ENCODE data around the gene PI4K2B. TPM values are rescaled to one million over a fixed set of nuclear protein-coding genes. Genes with fewer than 3 reads are reported as not detected.
"Not testable (repeated sequence)": the region's sequence is repeated elsewhere in the genome, so short reads cannot be mapped to it uniquely, and the experiment has no call there.

The PI4K2B gene
- total RNA-seq, 1 donor from 2014 or later, result 14.1 TPM

DNA sequence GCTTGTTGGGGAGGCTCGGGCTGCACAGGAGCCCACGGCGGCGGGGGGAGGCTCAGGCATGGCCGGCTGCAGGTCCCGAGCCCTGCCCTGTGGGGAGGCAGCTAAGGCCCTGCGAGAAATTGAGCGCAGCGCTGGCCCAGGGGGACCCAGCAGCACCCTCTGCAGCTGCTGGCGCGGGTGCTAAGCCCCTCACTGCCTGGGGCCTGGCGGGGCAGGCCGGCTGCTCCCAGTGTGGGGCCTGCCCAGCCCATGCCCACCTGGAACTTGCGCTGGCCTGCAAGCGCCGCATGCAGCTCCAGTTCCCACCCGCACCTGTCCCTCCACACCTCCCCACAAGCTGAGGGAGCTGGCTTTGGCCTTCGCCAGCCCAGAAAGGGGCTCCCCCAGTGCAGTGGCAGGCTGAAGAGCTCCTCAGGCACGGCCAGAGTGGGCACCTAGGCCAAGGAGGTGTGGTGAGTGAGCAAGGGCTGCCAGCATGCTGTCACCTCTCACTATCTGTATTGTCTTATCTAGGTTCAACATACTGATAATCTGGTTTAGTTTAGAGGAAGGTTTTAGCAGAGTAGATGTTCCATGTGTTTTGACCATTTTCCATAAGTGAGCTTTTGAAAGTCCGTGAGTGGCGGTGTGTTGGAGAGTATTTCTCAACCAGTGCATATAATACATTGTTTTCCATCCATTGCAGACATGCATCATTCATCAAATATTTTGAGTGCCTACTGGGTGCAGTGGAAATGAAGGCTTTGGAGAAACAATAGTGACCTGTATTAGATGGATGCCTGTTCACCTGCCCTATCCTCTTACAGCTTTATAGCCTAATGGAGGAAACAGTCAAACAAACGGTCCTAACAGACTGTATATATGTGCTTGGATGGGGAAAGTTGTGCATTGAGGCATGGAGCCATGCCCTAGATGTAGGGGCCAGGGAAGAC is 13.1 kb downstream of the PI4K2B start:
- Mint-ChIP-seq H3K4me1 (ENCODE audit: unreplicated experiment) (no peaks in the 10 kb centered on the region), H3K4me3 (no peak overlapping the region), H3K27ac (no peak overlapping the region), H3K9me3 (peaks cover 4% of the 10 kb centered on the region), H3K27me3 (no peaks in the 10 kb centered on the region), H3K36me3 (peaks cover 13% of the 10 kb centered on the region)
- no peak for DNase-seq (ENCODE audit: extremely low spot score, unreplicated experiment)
- TF ChIP-seq, protein P1, sequence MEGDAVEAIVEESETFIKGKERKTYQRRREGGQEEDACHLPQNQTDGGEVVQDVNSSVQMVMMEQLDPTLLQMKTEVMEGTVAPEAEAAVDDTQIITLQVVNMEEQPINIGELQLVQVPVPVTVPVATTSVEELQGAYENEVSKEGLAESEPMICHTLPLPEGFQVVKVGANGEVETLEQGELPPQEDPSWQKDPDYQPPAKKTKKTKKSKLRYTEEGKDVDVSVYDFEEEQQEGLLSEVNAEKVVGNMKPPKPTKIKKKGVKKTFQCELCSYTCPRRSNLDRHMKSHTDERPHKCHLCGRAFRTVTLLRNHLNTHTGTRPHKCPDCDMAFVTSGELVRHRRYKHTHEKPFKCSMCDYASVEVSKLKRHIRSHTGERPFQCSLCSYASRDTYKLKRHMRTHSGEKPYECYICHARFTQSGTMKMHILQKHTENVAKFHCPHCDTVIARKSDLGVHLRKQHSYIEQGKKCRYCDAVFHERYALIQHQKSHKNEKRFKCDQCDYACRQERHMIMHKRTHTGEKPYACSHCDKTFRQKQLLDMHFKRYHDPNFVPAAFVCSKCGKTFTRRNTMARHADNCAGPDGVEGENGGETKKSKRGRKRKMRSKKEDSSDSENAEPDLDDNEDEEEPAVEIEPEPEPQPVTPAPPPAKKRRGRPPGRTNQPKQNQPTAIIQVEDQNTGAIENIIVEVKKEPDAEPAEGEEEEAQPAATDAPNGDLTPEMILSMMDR (conservative IDR thresholded peaks at IDR 0.05), result no peak

DNA sequence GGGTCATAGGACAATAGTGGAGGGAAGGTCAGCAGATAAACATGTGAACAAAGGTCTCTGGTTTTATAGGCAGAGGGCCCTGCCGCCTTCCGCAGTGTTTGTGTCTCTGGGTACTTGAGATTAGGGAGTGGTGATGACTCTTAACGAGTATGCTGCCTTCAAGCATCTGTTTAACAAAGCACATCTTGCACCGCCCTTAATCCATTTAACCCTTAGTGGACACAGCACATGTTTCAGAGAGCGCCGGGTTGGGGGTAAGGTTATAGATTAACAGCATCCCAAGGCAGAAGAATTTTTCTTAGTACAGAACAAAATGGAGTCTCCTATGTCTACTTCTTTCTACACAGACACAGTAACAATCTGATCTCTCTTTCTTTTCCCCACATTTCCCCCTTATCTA is 15.0 kb downstream of the PI4K2B start:
- DNase-seq (ENCODE audit: extremely low spot score, unreplicated experiment); H3K4me1 Mint-ChIP-seq (ENCODE audit: unreplicated experiment); H3K4me3 Mint-ChIP-seq; H3K27me3 Mint-ChIP-seq; H3K27ac Mint-ChIP-seq; H3K9me3 Mint-ChIP-seq: not testable (repeated sequence)
- peaks cover 13% of the 10 kb centered on the region for H3K36me3 Mint-ChIP-seq

DNA sequence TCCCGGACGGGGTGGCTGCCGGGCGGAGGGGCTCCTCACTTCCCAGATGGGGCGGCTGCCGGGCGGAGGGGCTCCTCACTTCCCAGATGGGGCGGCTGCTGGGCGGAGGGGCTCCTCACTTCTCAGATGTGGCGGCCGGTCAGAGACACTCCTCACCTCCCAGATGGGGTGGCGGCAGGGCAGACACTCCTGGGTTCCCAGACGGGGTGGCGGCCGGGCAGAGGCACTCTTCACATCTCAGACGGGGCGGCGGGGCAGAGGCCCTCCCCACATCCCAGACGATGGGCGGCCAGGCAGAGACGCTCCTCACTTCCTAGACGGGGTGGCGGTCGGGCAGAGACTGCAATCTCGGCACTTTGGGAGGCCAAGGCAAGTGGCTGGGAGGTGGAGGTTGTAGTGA is 15.7 kb downstream of the PI4K2B start:
- DNase-seq (ENCODE audit: extremely low spot score, unreplicated experiment); H3K27me3 Mint-ChIP-seq; H3K9me3 Mint-ChIP-seq; H3K36me3 Mint-ChIP-seq; H3K27ac Mint-ChIP-seq; H3K4me1 Mint-ChIP-seq (ENCODE audit: unreplicated experiment); H3K4me3 Mint-ChIP-seq: not testable (repeated sequence)

DNA sequence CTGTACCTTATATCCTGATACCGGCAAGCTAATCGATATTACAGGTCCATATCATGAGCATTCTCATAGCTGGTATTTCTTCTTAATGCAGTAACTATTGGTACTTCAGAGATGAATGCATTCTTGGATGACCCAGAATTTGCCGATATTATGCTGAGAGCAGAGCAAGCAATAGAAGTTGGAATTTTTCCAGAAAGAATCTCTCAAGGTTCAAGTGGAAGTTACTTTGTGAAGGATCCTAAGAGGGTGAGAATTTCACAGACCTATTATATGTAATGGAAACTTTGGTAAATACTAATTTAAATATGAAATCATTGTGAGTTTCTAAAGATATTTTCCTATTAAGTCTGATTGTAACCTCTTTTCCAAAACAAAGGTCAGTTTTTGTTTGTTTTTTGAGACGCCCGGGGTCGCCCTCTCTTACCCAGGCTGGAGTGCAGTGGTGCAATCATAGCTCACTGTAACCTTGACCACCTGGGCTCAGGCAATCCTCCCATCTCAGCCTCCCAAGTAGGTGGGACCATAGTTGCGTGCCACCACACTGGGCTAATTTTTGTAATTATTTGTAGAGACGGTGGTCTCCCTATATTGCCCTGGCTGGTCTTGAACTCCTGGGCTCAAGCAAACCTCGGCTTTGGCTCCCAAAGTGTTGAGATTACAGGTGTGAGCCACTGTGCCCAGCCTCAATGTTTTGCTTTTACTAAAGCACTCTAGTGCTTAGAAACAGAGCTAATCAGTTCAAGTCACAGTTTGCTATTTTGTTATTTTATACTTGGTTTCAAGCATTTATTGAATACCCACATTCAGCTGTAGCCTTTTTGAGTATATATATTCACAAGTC is 18.6 kb downstream of the PI4K2B start:
- DNase-seq (ENCODE audit: extremely low spot score, unreplicated experiment), result no peak
- no peaks in the 10 kb centered on the region for H3K27me3 Mint-ChIP-seq
- no peak overlapping the region for H3K4me3 Mint-ChIP-seq
- H3K4me1 Mint-ChIP-seq (ENCODE audit: unreplicated experiment), result no peaks in the 10 kb centered on the region
- TF ChIP-seq, protein P1 (conservative IDR thresholded peaks at IDR 0.05), result no peak
- peaks cover 12% of the 10 kb centered on the region for H3K36me3 Mint-ChIP-seq
- H3K27ac Mint-ChIP-seq, result peak overlapping the region; percentile 49
- peaks cover under 1% of the 10 kb centered on the region for H3K9me3 Mint-ChIP-seq

DNA sequence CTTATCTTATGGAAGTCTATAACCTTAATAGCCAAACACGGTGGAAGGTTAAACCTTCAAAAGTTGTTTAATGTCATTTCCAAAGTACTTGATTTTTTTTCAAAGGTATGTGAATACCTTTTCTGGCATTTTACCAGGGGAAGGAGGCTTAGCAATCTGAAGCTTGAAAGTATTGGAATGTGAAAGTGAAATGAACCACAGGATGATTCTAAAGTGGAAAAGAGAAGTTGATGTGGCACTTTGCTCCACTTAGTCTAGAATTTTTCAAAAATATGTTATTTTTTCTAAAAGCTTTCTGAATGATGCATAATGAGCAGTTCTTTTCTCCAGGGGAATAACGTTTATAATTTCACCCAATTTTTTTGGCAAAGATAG is 19.2 kb downstream of the PI4K2B start:
- Mint-ChIP-seq H3K36me3 (peaks cover 12% of the 10 kb centered on the region), H3K4me3 (no peak overlapping the region), H3K9me3 (no peaks in the 10 kb centered on the region), H3K27me3 (no peaks in the 10 kb centered on the region), H3K27ac (peak overlapping the region; percentile 49), H3K4me1 (ENCODE audit: unreplicated experiment) (no peaks in the 10 kb centered on the region)
- no peak for DNase-seq (ENCODE audit: extremely low spot score, unreplicated experiment)
- TF ChIP-seq, protein P1 (conservative IDR thresholded peaks at IDR 0.05), result no peak

DNA sequence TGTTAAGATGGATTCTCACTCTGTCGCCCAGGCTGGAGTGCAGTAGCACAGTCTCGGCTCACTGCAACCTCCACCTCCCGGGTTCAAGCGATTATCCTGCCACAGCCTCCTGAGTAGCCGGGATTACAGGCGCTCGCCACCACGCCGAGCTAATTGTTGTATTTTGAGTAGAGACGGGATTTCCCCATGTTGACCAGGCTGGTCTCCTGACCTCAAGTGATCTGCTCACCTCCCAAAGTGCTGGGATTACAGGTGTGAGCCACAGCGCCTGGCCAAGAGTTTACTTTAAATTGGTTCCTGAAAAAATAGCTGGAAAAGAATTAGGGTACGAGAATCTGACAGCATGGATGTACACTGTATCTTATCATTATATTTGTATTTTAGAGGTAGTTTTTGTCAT is 20.0 kb downstream of the PI4K2B start:
- H3K9me3 Mint-ChIP-seq; H3K27ac Mint-ChIP-seq; H3K4me3 Mint-ChIP-seq; H3K27me3 Mint-ChIP-seq; H3K4me1 Mint-ChIP-seq (ENCODE audit: unreplicated experiment); H3K36me3 Mint-ChIP-seq; DNase-seq (ENCODE audit: extremely low spot score, unreplicated experiment): not testable (repeated sequence)
